Kidney epithelial cell (primary cell): ENCODE results near the gene BCHE. TPM values are rescaled to one million over a fixed set of nuclear protein-coding genes. Genes with fewer than 3 reads are reported as not detected.

ENCODE experiments used
- DNase-seq: peaks from one replicate; pipeline ENCODE4 v3.0.0-alpha.2; 2010; ENCODE audit warnings: low read depth
- H3K27me3 ChIP-seq: 2 replicates; pipeline ENCODE4 v1.6.0; 2011; ENCODE audit warnings: low read length; ENCODE audit not compliant: control insufficient read depth, insufficient read depth
- H3K36me3 ChIP-seq: 2 replicates; pipeline ENCODE4 v1.5.1; 2011; ENCODE audit warnings: low read length; ENCODE audit not compliant: control insufficient read depth, insufficient read depth
- H3K4me3 ChIP-seq: 2 replicates; pipeline ENCODE4 v1.5.1; 2011; ENCODE audit warnings: low read depth, mild to moderate bottlenecking, control low read depth, low read length
- total RNA-seq: library from RNA; depleted of rRNA; stranded (reverse); fragments of >200 nt; gene quantifications from 2 replicates; pipeline ENCODE4 v1.2.3, GENCODE V29; 2015
- TF ChIP-seq, protein P1 (sequence below): IDR thresholded peaks from 2 replicates; pipeline ENCODE4 v1.5.1; 2011; ENCODE audit warnings: mild to moderate bottlenecking, moderate library complexity, low read length, control low read depth, inconsistent platforms; ENCODE audit not compliant: insufficient read depth, poor library complexity, severe bottlenecking

BCHE gene
- total RNA-seq, 1 donor from 2014 or later: 6.6 TPM

DNA sequence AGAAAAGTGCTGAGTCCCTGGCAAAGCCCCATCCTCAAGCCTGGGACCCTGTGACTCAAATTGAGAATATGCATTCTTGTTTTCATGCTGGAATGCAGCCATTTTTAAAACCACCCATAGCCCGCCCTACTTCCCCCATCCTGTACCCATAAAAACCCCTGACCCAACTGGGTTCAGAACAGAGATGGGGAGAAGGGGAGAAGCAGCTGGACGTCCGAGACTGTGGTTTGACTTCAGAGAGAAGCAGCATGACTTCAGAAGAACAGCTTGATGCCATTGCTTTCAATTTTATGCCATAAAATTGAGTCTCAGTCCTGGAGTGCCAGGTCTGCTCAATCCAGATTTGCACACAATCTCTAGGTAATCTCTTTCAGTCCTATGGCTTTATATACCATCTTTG, 78.2 kb downstream of the BCHE start:
- Histone ChIP-seq H3K4me3 (no peak overlapping the region), H3K36me3 (no peaks in the 10 kb centered on the region), H3K27me3 (no peaks in the 10 kb centered on the region)
- DNase-seq: no peak
- TF ChIP-seq, protein P1, sequence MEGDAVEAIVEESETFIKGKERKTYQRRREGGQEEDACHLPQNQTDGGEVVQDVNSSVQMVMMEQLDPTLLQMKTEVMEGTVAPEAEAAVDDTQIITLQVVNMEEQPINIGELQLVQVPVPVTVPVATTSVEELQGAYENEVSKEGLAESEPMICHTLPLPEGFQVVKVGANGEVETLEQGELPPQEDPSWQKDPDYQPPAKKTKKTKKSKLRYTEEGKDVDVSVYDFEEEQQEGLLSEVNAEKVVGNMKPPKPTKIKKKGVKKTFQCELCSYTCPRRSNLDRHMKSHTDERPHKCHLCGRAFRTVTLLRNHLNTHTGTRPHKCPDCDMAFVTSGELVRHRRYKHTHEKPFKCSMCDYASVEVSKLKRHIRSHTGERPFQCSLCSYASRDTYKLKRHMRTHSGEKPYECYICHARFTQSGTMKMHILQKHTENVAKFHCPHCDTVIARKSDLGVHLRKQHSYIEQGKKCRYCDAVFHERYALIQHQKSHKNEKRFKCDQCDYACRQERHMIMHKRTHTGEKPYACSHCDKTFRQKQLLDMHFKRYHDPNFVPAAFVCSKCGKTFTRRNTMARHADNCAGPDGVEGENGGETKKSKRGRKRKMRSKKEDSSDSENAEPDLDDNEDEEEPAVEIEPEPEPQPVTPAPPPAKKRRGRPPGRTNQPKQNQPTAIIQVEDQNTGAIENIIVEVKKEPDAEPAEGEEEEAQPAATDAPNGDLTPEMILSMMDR: no peak

DNA sequence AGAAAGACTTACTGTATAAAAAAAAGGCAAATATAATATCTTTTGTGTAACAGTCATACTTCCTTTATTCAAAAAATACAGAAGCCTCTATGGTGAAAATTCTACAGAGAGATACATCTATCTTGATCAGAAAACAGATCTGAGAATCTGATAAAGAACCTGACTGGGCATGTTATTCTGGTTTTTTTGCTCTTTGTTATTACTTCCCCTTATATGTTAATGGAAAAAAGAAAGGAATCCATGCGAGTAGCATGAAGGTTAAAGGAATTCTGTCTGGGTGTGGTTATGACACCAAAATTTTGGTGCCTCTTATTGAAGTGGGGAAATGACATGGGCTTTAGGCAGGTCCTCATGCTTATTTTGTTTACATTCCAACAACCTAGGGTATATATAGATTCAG, 81.7 kb downstream of the BCHE start:
- TF ChIP-seq, protein P1: no peak
- H3K36me3 ChIP-seq: no peaks in the 10 kb centered on the region
- no peak for DNase-seq
- H3K4me3 ChIP-seq: no peak overlapping the region
- H3K27me3 ChIP-seq: no peaks in the 10 kb centered on the region

DNA sequence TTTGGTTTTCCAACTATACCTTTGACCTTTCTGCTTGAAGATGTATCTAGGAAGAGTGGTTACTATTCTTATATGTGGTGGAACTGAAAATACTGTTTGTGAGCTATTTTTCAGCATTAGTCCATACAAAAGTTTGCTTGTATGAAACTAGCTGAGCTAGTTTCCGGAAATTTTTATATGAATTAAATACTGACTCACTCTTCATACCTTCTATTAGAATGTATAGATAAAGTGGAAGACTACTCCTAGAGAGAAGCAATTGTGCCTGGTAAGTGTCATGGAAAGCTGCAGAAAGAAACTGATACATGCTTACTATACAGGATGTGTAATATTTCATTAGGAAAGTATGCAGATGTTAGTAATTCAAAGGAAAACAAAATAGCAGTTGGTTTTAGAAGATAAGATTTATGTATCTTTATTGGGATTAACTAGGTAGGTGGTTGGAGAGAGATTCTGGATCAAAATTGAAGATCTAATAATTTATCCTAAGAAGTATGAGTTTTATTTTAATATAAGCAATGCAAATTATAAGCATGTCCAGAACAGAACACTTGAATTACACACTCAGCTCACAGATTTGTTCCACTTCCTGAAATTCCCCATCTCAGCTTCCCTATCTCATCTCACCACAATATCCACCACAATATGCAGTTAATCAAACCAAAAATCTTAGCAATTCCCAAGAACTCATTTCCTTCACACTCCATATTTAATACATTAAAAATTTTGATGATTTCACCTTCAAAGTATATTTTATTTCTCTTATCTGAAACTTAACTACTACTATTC, 82.8 kb downstream of the BCHE start:
- H3K36me3 ChIP-seq: no peaks in the 10 kb centered on the region
- TF ChIP-seq, protein P1: no peak
- no peak overlapping the region for H3K4me3 ChIP-seq
- no peak for DNase-seq
- no peaks in the 10 kb centered on the region for H3K27me3 ChIP-seq

DNA sequence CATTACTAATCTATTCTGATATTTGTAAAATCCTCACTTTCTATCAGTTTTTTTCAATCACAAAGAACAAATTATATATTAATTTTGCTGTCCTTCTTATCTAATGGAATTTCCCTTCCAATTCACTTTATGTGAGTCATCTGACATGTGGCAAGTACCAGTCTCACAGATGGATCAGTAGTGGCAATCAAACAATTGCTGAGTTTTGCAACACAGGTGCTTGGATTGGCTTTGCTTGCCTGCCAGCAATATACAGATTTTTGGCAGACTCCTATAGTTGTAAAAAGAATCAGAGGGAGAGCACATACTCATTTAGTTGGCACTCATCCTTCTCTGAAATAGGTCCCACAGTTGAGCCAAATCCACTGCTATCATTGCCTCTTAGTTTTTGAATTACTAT, 83.7 kb downstream of the BCHE start:
- TF ChIP-seq, protein P1: no peak
- Histone ChIP-seq H3K36me3 (no peaks in the 10 kb centered on the region), H3K4me3 (no peak overlapping the region), H3K27me3 (no peaks in the 10 kb centered on the region)
- DNase-seq: peak; percentile 32

DNA sequence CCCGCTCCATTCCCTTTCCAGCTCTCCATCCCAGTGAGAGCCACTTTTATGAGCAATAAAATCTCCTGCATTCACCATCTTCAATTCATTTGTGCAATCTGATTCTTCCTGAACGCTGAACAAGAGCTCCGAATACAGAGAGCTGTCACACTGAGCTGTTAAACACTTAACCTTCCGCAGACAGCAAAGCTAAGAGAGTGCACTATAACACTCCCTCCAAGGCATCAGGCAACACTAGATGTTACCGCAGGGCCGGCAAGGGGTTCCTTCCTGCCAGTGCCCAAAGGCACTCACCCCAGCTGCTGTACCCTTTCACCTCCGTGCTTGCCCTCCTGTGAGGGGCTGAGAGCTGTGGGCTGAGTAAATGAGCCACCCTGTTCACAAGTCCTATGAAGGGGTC, 85.6 kb downstream of the BCHE start:
- no peak for DNase-seq
- TF ChIP-seq, protein P1: no peak
- Histone ChIP-seq H3K27me3 (no peaks in the 10 kb centered on the region), H3K4me3 (no peak overlapping the region), H3K36me3 (no peaks in the 10 kb centered on the region)

DNA sequence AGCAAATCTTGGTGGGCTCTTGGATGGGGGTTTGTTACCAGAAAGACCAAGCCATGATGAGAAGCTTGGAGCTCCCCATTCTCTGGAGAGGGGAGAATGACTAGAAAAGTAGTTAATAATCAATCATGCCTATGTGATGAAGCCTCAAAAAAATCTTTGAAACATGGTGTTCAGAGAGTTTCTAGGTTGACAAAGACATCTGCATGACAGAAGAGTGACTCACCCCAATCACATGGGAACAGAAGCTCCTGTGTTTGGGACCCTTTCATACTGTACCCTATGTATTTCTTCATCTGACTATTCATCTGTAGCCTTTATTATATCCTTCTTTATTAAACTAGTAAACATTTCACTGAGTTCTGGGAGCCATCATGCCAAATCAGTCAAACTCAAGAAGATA, 87.4 kb downstream of the BCHE start:
- DNase-seq: peak; percentile 37
- Histone ChIP-seq H3K36me3 (no peaks in the 10 kb centered on the region), H3K4me3 (no peak overlapping the region), H3K27me3 (no peaks in the 10 kb centered on the region)
- TF ChIP-seq, protein P1: no peak
